HG02981 (cell line): Measurements from ENCODE around the gene PGPEP1.
"Not testable (repeated sequence)": the region's sequence is repeated elsewhere in the genome, so short reads cannot be mapped to it uniquely, and the experiment has no call there.

Source experiments
- ATAC-seq: cut with Tn5 transposase; IDR thresholded peaks from one replicate; pipeline ENCODE4 v1.9.1; 2021; ENCODE audit warnings: mild to moderate bottlenecking, moderate library complexity; ENCODE audit not compliant: unreplicated experiment

The PGPEP1 gene

DNA sequence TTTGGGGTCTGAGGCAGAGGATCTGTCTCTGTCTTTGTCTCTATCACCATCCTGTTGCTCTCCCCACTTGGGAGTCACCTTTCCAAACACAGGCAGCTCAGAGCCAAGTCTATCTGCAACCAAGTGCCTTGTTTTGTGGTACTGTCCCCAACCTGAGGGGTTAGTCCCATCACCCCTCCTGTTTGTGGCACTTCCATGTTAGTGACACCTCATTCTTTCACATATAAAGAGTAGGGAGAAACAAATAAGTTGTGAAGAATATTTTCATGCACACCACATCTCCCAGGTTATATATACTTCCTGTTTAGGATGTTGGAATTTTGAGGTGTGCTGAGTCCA lies 49.3 kb downstream of the PGPEP1 start:
- ATAC-seq = no peak

DNA sequence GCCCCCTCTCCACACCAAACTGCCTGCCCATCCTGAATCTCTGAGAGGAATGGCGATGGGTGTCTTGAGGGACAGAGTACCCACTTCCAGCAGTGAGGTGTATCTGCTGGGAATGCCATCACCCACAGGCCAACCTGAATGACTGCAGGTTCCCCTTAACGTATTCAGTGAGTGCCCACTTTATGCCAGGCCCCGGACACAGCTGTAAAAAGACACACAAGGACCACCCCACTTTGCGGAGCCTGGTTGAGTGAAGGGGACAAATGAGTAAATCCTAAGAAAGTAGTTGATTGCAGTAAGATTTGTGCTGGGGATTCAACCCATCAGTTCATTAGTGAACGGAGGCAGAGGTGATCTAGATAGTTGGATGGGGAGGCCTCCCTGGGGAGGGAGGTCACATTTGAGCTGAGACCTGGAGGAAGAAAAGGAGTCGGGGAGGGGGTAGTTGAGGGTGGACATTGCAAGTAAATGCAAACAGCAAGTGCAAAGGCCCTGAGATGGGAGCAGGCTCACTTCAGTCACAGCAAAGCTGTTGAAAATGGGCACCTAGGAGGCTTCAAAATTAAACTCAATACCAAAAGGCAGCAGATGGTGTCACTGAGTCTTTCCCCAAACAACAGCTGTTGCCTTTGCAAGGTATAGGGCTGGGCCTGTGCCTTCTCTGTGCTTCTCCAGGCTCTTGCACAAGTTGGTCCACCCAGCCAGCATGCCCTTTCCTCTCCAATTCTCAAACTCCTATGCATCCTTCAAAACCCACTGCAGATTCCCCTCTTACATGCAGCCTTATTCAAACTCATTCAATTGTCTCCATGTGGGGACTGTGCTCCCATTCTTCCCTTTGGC lies 49.9 kb downstream of the PGPEP1 start:
- ATAC-seq = no peak

DNA sequence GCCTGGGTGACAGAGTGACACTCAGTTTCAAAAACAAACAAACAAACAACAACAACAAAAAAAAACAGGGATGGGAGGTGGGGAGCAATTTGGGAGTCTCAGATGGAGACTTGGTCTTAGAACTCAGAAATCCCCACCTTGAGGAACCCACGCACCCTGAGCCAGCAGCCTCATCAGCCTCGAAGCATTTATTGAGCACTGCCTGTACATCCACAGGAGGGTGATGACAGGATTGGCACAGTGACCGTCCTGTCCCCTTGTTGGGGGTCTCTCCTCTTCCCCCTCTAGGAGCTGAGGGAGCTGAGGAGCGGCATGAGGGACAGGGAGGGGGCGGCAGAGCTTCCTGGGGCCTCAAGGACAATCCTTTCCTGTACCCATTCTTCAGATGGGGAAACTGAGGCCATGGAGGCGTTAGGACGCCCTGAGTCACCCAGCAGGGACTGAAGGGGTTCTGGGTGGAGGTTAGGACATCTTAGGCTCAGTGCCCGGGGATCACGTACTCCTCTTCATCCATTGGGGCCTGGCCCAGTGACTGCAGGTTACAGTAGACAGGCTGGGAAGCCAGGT lies 51.2 kb downstream of the PGPEP1 start:
- ATAC-seq = no peak

DNA sequence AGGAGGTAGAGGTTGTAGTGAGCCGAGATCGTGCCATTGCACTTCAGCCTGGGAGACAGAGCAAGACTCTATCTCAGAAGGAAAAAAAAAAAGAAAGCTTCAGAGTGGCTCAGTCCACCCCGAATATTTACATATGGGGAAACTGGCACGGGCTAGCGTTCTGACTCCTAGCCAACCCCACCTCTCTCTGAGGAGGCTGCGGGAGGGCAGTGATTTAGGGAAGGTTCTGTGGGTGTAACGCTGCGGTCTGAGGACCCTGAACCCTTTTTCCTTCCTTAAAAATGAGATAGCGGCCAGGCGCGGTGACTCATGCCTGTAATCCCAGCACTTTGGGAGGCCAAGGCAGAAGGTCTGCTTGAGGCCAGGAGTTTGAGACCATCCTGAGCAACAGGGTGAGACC lies 52.0 kb downstream of the PGPEP1 start:
- ATAC-seq = no peak

DNA sequence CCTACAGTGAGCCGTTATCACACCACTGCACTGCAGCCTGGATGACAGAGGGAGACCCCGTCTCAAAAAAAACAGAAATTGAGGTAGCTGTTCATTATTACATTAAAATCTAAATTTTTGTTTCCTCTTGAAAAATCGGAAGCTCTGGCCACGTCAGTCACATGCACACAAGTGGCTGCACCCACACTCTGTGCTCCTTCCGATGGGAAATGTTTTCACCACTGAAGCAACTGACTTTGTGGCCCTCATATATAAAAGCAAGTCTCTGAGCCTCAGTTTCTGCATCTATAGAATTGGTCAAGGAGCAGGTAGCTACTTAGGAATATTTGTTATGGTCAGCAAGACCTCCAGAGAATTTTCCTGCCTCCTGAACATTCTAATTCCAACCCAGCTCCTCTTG lies 52.5 kb downstream of the PGPEP1 start:
- no peak for ATAC-seq

DNA sequence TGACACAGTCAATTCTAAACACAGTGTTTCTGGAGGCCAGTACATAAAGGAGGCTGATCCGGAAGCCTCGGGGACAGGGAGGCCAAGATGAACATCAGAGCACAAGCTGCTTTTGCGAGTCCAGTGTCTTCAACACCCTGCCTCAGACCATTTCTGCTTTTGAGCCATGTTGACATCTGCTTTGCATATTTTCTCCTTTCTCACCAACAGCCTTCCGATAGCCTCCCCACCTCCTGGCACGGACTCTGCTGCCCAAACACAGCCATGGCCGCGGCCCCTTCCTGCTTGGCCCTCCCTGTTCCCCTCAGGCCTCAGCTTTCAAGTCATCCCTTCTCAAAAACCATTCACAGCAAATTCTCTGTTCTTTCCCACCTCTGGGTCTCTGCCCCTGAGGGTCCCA lies 53.4 kb downstream of the PGPEP1 start:
- ATAC-seq = no peak

DNA sequence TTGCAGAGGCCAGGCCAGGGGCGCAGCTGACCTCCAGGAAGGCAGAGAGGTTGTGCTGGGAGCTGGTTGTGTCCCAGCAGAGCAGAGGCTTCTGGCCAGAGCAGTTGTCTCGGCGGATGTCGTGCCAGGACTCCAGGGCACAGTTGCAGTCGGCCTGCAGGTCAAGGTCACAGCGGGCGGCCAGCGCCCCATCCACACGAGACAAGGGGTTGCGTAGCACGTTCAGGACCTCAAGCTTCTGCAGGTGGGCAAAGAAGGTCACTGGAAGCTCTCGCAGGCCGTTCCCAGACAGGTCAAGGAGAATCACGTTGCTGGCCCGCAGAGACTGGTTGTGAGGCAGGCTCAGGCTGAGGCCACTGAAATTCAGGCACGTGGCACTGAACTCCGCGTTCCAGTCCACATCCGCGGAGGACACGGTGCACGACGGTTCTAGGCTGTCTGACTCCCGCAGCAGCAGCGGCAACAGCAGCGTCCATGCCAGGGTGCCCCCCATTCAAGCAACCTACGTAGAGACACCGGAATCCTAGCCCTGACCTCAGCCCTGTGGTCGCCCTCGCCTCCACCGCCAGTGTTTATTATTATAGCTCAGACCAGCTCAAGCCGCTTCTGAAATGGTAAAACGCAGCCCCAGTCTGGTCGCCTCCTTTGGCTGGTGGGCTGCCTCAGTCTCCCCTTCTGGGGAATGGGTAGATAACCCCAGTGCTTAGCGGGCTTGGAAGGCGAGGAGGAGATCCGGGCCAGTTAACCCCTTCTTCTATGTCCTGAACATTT lies 56.3 kb downstream of the PGPEP1 start:
- no peak for ATAC-seq

DNA sequence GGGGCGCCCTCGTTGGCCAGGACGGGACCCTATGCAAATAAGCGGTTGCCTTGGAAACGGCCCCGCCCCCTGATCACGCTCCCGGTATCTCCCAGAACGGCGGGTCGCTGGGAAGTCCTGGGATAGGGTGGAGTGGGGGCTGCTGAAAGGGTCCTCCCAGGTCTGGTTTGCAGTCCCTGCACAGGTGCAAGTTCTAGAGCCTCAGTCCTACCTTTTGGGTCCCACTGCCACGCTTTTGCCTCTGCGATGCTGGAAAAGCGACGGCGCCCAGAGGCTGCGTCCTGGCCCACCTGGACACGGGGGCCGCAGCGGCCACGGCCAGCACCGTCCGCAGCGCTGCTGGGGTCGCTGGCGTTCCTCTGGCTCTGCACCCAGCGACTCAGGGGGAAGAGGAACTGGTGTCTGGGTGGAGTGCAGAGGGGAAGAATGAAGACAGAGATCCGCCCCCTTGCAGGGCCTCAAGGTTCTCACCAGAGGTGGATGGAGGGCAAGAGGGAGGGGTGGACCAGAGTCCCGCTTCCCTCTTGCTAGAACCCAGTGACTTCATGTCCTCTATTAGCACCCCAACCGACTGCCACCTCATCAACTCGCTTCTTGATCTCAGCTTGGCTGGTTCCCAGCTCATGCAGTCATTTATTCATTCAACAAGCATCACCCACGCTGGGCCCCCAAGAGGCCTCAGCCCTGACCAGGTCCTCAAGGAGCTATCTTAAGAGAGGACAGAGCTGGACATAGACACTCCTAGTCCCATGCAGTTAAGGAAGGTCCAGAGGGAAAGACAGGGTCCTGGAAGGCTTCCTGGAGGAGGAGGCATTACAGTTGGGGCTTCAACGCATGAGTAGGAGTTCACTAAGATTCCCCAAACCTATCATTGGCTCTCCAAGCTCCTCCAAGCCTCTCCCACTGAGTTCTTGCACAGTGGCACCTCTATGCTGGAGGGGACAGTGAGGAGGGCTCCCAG lies 57.1 kb downstream of the PGPEP1 start, which contains the start of gene LRRC25:
Gene LRRC25, minus strand, starts transcription at position 381 of the 961 bp plus-strand sequence. CDS start 659 bp downstream, outside the sequence.
- ATAC-seq = no peak

DNA sequence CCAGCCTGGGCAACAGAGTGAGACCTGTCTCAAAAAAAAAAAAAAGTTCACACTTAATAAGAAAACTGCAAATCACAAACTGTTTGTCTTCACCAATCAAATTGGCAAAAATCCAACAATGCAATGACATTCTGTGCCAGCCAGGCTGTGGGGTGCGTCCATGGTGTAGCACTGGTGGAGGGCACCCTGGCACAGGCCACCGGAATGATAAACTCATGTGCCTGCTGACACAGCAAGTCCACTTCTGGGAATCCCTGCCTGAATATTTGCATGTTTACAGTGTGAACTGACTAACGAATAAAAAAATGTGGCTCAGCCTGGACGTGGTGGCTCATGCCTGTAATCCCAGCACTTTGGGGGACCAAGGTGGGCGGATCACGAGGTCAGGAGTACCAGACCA lies 58.6 kb downstream of the PGPEP1 start:
- ATAC-seq = no peak

DNA sequence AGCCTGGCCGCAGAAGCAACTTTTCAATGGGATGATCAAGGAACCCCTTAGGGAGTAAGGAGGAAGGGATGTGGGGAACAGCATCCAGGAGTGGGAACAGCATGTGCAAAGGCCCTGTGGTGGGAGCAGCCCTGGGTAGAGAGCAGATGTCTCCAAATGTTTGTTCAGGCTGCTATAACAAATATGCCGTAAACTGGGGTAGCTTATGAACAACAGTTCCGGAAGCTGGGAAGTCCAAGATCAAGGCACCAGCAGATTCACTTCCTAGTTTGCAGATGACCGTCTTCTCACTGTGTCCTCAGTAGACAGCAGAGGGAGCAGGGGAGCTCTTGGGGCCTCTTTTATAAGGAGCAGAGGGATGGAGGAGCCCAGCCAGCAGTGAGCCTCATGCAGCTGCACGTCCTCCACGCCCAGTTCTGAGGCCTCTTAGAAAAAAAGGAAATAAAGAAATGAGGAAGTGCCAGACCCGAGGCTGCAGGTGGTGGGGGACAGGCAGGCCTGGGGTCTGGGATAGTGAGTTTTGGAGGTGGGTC lies 61.2 kb downstream of the PGPEP1 start:
- ATAC-seq = no peak

DNA sequence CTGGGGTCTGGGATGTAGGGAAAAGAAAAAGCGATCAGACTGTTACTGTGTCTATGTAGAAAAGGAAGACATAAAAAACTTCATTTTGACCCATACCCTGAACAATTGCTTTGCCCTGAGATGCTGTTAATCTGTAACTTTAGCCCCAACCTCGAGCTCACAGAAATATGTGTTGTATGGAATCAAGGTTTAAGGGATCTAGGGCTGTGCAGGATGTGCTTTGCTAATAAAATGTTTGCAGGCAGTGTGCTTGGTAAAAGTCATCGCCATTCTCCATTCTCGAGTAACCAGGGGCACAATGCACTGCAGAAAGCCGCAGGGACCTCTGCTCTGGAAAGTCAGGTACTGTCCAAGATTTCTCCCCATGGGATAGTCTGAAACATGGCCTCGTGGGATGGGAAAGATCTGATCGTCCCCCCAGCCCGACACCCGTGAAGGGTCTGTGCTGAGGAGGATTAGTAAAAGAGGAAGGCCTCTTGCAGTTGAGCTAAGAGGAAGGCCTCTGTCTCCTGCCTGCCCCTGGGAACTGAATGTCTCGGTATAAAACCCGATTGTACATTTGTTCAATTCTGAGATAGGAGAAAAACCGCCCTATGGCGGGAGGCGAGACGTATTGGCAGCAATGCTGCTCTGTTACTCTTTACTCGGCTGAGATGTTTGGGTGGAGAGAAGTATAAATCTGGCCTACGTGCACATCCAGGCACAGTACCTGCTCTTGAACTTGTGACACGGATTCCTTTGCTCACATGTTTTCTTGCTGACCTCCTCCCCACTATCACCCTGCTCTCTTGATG lies 62.3 kb downstream of the PGPEP1 start:
- ATAC-seq = not testable (repeated sequence)

DNA sequence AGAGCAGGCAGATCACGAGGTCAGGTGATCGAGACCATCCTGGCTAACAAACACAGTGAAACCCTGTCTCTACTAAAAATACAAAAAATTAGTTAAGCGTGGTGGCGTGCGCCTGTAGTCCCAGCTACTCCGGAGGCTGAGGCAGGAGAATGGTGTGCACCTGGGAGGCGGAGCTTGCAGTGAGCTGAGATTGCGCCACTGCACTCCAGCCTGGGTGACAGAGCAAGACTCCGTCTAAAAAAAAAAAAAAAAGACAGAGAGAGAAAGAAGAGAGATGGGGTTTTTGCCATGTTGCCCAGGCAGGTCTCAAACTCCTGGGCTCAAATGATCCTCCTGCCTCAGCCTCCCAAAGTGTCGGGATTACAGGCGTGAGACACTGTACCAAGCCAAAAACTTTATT lies 65.4 kb downstream of the PGPEP1 start:
- ATAC-seq = not testable (repeated sequence)

DNA sequence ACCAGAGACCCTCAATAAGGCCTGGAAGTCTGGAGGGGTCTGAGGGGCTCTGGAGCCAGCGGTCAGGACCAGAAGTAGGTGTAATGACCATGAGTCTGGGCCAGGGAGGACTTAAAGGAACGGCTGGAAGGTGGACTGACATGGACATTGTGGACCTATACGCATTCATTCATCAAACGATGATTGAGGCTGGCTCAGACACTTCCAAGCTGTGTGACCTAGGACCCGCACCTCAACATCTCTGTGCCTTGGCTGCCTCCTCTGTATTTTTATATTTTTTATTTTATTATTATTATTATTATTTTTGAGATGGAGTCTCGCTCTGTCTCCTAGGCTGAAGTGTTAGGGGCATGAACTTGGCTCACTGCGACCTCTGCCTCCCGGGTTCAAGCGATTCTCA lies 66.4 kb downstream of the PGPEP1 start:
- ATAC-seq = no peak

DNA sequence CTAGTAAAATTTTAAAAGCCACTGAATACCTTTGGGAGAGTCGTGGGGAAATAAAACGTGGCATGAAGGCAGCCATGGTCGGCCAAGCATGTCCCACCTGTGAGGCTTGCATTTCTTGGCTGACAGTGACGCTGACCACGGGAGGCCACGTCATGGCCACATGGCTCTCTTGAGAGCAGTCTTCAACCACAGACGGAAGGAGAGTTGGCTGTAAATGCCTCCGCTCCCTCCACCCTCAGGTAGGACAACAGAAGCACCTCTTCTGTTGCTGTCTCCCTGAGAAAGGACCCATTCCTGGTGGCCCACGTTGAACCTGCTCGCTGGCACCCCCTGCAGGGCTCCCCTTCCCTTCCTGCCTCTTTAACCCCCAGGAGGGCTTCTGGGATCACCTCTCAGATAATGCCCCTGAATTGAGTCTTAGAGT lies 67.7 kb downstream of the PGPEP1 start:
- ATAC-seq = peak; percentile 62

DNA sequence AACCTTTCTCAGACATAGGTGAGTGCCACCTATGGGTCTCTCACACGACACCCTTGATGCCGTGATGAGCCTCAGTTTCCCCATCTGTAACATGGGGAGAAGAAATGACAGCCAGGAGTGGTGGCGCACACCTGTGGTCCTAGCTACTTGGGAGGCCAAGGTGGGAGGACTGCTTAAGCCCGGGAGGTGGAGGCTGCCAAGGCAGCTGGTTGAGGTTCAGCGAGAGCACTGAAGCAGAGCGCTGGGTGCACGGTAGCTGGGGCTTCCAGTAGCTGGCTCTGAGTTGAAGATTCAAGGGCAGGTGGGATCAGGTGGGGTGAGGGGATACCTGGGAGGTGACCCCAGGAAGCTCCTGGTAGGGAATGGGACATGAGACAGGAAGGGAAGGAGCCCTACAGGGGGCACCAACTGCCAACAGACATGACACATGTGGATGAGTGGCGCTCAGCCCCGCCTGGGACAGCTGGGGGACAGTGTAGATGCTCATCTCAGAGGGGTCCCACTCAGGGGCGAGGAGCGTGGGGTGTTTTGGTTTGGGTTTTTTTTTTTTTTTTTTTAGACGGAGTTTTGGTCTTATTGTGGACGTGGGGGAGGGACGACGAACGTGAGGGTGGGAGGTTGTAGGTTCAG lies 72.3 kb downstream of the PGPEP1 start:
- ATAC-seq = no peak

DNA sequence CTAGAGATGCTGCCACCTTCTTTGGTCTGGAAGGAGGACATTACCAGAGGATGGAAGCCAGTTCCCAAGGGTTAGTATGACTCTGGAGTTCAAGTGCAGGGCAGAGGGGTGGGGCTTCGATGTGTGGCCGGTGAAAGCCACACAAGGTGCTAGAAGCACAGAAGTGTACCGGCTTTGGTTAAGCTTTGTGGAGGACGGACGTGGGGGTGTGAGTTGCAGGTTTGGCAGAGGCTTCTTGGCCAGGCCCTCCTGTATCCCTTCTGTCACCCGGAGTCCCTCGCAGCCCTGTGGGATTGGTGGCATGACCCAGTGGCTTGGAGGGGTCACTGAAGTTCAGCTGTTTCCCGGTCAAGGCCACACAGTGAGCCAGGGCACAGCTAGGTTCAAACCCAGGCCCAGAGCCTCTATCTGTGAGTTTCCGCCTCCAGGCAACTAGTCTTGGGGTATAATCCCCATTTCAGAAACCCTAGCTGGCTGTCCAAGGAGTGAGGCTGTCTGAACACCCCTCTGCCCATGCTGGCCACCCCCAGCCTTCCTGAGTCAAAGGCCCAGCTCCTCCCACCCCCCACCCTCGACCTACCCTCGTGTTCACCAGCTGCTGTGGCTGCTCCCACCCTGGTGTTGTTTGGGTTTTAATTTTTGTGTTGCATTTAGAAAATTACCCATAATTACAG lies 74.2 kb downstream of the PGPEP1 start:
- no peak for ATAC-seq

DNA sequence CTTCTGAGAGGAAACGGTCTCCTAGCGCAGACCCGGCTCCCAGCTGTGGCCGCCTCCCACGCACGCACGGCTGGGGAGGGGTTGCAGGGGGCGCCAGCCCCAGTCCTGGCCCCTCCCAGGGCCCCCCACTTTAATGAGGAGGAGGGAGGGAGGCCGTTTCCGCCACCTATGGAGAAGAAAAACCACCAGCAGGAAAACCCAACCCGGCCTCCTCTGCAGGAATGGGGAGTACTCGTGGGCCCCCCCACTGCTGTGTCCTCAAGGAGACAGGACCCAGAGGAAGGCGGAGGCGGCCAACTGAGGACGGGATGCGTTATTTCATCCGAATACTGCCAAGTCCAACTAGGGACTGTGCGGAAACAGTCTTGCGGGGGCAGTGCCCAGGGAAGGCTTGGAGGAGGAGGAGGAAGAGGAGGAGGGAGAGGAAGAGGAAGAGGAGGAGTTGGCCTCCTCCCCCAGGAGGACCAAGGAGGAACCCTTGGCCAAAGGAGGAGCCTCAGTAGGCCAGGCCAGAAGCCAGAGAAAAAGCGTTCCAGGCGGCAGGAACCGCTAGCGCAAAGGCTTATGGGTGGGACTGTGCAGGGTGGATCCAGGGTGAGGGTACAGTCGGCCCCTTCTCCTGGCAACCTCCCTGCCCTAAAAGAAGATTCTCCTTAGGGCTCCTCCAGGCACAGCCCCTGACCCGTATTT lies 74.9 kb downstream of the PGPEP1 start:
- no peak for ATAC-seq

DNA sequence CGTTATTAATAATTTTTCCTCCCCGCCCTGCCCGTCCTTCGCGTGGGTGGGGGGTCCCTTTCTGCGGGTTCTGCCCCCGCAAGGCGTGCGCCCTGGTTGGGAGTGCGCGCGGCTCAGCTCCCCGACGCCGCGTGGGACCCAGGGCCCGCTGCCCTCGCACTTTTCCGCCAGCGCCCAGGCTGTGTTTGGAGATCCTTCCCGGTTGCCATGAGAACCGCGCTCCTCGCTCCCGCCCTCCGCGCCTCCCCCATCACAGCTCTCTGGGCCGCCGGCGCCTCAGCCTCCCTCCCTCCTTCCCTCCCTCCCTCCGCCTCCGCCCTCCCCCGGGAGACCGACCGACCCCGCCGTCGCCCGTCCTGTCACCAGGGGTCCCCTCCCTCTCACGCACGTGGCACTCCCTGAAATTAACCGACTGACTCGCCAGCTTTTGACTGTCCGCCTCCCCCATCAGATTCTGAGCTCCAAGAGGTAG lies 76.4 kb downstream of the PGPEP1 start:
- ATAC-seq = no peak
